Fibroblast of the conjunctiva (primary cell): Measurements from ENCODE around the gene CEP128.
A peak's percentile ranks its signal among the peaks of the same experiment; 100 is the strongest.

Source experiments
- DNase-seq: peaks from one replicate; pipeline ENCODE4 v3.0.0-alpha.2; 2010; ENCODE audit warnings: low read depth

The CEP128 gene

DNA sequence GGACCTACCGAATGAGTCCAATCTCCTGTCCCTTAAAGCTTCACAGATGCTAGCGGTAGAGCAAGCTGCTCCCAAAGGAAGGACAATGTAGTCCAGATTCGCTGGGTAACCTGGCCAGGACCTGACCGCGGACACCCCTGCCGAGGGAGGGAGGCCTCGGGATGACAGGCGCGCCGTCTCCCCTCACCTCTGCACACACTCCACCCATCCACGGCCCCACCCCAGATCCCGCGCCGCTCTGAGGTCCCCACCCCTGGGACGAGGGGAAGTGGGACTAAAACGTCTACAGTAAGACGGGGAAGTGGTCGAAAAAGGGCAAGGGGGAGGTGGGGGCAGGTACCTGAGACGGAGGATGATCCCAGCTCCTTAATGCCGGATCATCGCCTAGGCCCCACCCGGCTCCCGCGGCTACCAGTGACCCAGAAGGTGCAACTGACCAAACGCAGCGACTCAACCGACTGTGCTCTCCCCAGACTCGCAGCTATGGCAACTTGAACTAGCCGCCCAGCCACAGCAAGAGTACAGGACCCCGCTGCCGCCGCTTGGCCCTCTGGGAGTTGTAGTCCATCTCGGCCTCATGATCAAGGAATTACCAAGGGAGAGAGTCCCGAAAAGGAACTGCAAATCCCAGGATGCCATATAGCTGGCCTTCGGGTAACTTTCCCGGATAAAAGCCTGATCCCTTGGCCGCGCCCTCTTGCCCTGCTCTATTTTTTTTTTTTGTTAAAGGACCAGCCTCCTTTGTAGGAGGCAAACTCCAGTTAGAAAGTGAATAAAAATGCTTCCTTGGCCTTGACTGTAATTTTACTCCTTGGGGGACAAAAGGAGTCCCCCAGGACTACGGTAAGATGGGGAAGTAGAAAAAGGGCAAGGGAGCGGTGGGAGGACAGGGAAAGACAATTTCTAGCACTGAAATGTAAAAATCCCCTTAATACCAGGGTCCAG, at the start of gene CEP128:
Gene CEP128 (minus strand): TSS at position 498 of the 945 bp plus-strand sequence.
- peak; percentile 98 for DNase-seq

- no peak for DNase-seq
Measured at GRCh38 chr14:80988735-80989429, 47.3 kb upstream of the CEP128 start.

- no peak for DNase-seq
Measured at GRCh38 chr14:80988192-80988591, 46.7 kb upstream of the CEP128 start.

- peak; percentile 55 for DNase-seq
Measured at GRCh38 chr14:80987235-80988032, 45.9 kb upstream of the CEP128 start.

DNA sequence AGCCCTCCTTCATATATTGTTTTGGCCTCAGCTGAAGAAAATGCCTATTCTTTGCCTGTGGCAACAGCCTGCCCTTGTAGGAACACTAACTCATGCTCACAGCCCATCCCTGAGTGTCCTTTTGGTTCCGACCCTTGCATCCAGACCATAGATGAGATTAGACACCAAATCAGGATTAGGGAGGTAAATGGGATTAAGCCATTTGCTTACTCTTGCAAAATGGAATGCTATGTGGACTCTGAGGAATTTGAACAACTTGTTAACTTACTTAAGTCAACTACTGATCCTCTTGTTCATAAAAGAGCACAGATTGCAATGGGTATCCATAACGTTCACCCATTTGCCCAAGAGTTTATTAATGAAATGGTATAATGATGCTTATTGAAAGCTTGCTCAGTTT, 41.2 kb upstream of the CEP128 start:
- no peak for DNase-seq

GRCh38 chr14:80981673-80982072, 40.1 kb upstream of the CEP128 start:
- DNase-seq: no peak

- no peak for DNase-seq
Measured at GRCh38 chr14:80981156-80981555, 39.6 kb upstream of the CEP128 start.

DNA sequence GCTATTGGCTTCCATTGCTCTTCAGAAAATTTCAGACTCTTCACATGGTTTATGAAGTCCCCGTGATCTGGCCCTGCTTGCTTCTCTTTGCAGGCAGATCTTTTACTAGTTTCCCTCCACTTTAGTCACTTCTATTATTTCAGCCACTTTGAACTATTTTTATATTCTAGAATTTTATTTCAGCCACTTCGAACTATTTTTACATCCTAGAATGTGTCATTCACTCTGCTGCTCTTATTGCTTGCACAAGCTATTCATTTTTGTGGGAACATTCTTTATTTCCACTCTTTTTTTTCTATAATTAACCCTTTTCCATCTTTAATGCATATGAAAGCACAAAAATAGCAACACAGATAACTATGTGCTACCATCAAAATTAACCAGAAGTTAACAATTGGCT, 38.4 kb upstream of the CEP128 start:
- no peak for DNase-seq

DNA sequence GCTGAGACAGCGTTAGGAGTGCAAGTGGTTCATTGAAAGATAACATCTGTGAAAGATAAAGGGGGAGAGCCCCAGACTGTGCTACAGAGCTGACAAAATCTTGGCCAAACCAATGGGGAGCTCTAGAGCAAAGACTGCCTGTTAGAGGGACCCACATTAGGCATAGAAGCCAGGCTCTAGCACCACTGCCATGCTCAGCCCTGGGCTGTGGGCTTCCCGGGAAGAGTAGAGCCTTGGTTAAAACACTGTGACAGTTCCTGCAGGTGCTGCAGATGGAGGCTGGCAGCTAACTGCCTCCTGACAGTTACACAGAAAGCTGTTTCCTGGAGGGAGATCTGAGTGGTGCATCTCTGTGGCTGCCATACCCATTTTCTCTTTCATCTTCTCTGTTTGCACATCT, 36.9 kb upstream of the CEP128 start:
- no peak for DNase-seq

GRCh38 chr14:80977221-80977620, 35.7 kb upstream of the CEP128 start:
- DNase-seq: no peak

DNA sequence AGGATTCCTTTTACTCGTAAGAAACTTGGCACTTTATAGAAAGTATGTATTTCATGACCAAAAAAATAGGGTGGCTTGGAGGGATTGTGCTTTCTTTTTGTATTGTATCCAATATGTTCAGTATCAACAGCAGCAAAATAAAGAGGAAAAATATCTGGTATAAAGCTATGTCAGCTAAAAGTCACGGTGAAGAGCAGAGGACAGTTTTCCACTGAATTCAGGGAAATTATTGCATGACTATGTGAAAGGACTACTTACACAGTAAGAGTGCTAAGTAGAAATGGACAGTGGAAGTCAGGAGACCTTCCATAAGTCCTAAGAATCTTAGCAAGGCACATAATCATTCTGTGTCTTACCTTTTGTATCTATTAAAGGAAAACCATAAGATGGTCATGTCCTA, 33.1 kb upstream of the CEP128 start:
- DNase-seq: no peak

DNA sequence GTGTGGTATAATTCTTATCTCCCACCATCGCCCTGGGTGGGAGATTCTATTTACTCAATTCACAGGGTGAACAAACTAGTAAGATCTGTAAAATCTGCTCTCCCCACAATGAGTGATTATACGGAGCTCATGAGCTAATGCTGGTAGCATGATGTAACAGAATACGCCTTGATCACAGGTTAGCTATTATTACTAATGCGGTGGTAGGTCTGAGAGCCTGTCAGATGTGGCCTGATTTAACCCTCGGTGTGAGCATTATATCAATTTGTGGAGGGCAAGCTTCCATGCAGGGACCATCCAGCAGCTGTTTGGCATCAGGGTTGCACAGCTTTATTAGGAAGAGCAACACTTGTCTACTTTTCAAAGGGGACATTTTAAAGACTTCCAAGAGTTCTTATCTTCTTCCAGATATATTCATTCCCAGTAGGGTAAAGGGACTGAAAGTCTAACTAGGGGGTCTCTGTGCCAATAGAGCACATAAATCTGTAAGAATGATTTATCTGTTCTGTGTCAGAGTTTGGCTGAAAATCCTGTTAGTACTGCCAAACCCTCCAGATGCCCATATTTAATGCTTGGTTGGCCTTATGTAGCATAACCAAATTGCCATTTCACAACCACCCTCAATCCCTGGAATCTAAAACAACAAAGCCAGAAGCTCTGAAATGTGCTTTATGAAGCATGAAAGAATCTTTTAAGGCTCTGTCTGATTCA, 32.5 kb upstream of the CEP128 start:
- DNase-seq: peak; percentile 28

DNA sequence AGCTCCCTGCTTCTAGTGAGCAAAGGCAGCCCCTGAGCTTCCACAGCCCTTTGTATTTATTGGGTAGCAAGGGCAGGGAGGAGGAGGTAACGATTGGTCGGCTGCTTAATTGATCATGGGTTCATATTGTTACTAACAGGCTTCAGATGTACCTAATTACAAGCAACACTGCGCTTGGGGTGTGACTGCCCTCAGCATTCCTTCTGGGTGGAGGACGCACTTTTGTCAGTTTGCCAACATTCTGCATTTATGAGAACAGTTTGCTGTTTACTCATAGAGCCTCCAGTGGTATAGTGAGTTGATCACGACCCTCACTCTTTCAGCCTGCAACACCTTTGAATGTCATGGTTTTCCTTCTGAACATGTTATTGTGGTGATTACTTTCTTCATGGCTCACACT, 23.5 kb upstream of the CEP128 start:
- DNase-seq: no peak

DNA sequence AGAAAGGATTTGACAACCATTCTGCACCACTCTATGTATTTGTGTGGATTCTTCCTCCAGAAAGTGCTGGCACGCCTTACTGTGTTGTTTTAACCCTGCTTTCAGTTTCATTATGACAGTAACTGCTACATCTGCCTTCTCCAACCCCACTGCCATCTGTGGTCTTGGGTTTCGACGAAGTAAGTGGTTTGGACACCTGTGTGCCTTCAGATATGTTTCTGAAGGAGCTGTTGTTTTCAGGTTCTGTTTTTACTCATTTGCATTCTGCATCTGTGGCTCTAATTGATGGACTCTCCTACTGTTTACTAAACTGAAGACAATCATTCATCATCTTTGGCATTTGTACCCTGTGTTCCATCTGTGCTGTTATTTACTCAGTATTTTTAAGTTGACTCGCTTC, 18.0 kb upstream of the CEP128 start:
- DNase-seq: no peak

DNA sequence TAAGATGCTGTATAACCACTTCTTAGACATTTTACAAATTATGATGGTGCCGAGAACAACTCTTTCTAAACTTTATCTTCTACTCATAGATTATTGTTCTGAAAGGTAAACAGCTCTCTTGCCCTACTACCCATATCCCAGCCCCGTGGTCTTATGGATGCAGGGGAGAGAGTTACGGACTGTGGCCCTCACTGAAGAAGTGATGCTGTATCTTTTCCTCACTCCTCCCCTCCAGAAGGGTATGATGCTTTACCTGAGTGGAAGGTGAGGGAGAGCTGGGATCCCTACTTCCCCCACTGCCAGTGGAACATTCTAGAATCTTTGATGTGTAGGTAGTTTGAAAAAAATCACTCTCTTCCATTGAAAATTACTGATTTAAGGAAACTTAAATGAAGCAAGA, 17.4 kb upstream of the CEP128 start:
- DNase-seq: no peak

- DNase-seq: no peak
Measured at GRCh38 chr14:80958226-80958625, 16.7 kb upstream of the CEP128 start.

GRCh38 chr14:80957613-80958012, 16.1 kb upstream of the CEP128 start:
- no peak for DNase-seq

DNA sequence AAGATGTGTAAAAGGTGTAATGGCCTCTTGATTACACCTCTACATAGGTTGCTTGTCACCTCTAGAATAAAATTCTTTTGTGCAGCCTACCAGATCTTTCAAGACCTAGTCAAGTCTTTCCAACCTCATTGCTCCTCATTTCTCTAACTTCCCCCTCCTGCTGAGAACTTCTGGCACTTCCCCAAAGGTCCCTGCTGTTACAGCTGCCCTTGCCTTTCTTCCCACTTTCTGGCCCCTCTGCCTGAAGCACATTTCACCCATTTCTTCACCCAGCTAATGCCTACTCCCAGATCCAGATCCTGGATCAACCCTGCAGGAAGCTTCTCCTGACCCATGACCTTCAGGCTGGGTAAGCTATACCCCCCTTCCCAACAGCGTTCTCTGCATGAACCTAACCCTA, 15.4 kb upstream of the CEP128 start:
- DNase-seq: no peak

DNA sequence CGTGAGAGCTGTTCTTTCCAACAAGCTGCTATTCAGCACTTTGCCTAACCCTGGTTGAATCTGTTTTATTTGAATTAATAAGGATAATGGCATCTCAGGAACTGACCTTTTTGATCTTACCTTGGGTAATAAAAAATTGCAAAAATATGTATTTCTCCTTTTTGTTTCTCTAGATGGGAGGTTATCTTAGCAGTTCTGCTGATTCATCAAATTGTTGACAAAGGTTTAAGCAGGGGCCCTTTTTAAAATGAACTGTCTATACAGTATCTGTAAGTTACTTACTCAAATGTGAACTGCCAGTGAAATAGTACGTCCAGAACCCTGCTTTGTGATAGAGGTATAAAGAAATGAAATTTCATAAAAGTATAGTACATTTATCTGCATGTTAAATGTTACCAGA, 14.6 kb upstream of the CEP128 start:
- DNase-seq: no peak

DNA sequence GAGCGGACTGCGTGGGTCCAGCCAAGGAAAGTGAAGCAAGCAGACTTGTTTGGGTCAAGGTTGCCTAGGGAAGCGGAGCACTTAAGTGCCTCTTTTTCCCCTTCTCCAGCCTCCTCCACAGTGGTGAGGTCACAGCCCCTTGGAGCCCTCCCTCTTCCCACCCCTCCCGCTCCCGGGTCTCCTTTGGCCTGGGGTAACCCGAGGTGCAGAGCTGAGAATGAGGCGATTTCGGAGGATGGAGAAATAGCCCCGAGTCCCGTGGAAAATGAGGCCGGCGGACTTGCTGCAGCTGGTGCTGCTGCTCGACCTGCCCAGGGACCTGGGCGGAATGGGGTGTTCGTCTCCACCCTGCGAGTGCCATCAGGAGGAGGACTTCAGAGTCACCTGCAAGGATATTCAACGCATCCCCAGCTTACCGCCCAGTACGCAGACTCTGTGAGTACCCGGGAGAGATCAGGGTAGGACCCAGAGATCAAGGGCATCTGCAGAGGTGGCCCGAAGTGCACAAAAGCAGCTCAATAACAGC, 13.9 kb upstream of the CEP128 start, which contains the start of gene TSHR:
Gene TSHR (plus strand): TSS at position 206 of the 526 bp plus-strand sequence. CDS start 60 bp downstream, at position 266.
- no peak for DNase-seq

- peak; percentile 61 for DNase-seq
Measured at GRCh38 chr14:80954687-80955299, 13.3 kb upstream of the CEP128 start.
